AG09319 (cell line): Measurements from ENCODE around the gene NUDT2.

ENCODE experiments used
- DNase-seq: peaks from one replicate; pipeline ENCODE4 v3.0.0-alpha.2; 2010; ENCODE audit warnings: low read depth; ENCODE audit errors: extremely low read depth
- TF ChIP-seq, protein P1 (sequence below): IDR thresholded peaks from 2 replicates; pipeline ENCODE4 v1.5.1; 2011; ENCODE audit warnings: low read depth, mild to moderate bottlenecking, inconsistent platforms, low read length, moderate library complexity

NUDT2 gene

DNA sequence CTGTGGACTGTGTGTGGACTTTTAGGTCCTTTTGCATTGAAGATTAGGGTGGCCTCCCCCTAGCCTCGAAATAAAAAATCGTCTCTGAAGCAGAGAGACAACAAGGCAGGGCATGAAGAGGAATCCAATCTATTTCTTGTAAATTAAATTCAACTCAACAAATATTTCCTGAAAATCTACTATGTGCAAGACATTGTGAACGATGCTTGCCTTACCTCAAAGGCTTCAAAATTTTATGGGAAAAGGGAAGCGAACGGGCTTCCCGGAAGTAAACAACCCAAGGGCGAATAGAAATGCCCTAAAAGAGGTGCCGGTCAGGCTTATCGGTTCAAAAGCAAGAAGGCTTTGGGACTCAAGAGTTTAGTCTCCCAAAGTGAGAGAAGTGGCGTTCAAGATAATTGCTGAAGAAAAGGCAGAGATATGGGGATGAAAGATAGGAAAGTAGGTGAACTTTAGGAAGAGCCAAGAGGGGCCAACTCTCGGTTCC, 826 bp upstream of the NUDT2 start:
- TF ChIP-seq, protein P1, sequence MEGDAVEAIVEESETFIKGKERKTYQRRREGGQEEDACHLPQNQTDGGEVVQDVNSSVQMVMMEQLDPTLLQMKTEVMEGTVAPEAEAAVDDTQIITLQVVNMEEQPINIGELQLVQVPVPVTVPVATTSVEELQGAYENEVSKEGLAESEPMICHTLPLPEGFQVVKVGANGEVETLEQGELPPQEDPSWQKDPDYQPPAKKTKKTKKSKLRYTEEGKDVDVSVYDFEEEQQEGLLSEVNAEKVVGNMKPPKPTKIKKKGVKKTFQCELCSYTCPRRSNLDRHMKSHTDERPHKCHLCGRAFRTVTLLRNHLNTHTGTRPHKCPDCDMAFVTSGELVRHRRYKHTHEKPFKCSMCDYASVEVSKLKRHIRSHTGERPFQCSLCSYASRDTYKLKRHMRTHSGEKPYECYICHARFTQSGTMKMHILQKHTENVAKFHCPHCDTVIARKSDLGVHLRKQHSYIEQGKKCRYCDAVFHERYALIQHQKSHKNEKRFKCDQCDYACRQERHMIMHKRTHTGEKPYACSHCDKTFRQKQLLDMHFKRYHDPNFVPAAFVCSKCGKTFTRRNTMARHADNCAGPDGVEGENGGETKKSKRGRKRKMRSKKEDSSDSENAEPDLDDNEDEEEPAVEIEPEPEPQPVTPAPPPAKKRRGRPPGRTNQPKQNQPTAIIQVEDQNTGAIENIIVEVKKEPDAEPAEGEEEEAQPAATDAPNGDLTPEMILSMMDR = no peak
- no peak for DNase-seq

DNA sequence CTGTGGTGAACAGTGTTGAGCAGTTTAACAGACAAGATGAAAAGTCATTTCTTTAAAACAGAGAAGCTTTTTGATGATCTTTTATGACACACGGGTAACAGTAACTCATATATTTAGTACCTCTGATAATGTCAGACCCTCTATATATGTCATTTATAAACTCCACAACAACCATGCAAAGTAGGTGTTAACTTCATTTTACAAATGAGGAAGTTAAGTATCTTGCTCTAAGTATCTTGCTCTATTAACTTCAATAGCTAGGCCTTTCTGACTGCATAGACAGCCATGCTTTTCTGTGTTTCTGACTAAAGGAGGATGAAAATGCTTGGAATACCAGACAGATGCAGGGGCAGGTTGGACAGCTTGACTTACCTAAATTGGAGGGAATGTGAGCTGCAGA, 1.8 kb downstream of the NUDT2 start:
- no peak for DNase-seq
- TF ChIP-seq, protein P1 = no peak

DNA sequence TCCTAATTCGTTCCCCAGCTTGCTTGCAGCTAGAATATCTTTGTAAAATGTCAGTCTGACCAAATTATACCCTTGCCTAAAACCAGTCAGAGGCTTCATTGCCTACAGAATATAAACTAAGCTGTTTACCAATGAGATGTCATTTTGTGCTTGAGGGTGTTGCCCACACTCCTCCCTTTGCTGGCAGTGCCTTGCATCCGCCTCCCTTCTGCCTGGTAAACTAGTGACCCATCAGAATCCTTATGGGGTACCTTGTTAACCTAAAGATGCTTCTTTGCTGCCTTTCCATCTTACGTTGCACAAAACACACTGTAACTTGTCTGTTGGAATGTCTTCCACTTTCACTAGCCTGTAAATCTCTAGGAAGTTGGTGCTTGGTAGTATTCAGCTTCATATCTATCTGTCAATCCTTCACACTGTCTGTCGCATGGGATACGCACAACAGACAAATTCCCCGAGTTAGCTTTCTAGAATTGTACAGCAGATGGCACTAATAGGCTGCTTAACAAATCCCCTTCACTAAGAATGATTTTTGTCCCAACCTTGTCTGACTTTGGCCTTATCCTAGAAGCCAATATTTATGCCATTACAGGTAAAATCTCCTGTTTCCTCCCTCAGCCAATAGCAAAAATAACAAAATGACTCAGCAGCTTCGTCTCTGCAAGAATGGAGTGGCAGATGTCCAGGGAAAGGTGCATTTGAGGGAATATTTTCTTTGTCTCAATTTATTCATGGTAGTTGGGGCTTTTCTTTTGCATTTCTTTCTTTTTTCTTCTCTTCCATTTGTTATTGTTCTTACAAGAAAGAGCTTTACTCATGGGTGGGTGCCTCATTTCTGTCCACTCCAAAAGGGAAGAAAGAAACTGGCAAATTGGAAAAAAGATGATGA, 3.0 kb downstream of the NUDT2 start:
- DNase-seq = no peak
- TF ChIP-seq, protein P1 = peak; percentile 51

DNA sequence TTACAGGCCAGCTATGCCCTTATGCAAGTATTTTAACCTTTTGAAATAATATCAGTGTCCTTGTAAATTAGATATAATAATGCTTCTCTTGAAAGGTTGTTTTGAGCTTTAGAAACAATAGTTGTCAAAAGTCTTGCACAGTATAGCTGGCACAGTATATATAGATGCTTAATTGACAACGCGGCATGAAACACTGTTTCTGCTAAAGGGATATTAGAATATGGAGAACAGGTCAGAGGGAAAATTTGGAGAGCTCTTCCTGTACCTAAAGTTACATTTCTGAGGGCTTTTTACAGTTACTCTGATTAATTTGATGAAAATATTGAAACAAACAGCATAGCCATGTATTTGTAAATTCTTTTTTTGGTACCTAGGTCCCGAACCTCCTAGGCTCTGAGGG, 4.5 kb downstream of the NUDT2 start:
- DNase-seq = no peak
- TF ChIP-seq, protein P1 = no peak

DNA sequence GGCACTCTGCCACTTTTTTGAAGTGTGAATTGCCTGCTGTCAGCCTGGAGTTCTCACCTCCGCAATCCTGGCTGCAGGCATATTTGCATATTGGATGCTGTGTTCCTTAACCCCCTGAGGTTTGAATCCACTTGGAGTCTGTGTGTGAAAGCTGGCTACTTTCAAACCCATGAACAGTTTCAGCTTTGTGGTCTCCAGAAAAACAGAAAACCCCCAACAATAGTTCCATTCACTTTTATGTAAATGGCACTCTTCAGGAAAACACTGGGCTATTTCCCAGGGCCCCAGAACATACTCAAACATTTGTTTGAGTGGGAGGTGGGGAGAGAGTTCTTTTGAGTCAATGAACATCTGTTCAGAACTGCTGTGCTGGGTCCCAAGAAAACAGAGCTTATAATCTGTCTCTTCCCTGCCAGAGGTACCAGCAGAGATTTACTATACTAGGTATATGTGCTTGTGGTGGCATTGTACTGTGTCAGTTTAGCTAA, 5.0 kb downstream of the NUDT2 start:
- DNase-seq = no peak
- TF ChIP-seq, protein P1 = no peak

DNA sequence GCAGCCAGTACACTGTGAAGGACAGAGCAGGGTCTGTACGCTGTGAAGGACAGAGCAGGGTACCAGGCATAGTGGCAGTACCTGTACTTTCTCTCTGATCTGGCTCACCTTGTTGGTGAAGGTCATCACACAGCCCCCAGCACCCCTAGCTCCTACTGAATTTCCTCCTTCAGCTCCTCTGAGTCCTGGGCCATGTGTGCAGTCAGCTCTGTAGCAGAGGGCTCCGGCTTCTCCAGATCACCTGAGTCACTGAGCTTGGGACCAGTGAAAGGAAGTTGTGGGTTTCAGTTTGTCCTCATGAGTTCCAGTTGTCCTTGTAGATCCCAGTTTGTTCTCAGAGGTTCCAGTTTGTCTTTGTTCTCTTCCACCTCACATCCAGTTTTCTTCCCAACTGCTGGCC, 5.5 kb downstream of the NUDT2 start:
- no peak for DNase-seq
- TF ChIP-seq, protein P1 = no peak

DNA sequence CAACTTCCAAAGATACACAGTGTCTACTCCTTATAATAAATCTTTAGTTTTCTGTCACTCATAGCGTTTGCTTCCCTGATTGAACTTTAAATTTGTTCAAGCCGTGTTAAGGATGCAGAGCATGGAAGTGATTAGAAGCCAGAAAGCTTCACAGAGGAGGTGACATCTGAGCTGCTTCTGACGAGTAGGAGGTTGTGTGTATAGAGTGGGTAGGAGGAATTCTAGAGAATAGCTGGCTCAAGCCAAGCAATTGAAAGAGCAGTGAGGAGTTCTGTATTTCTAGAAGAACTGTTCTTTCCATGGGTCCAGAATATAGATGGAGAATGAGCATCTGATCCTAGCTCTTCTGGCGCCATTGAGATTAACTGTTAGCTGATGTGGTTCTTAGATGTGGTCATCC, 6.0 kb downstream of the NUDT2 start:
- no peak for DNase-seq
- TF ChIP-seq, protein P1 = no peak
